MCF 10A (cell line): ENCODE results near the gene RNGTT. TPM values are rescaled to one million over a fixed set of nuclear protein-coding genes. Genes with fewer than 3 reads are reported as not detected.

ENCODE experiments used
- BruUV-seq: library from RNA; stranded (reverse); fragments of 400-500 nt; replicated peaks from 2 replicates; lab custom pipeline; 2021; lab: Mats Ljungman, UMichigan
- CTCF ChIA-PET: fragments of 300-600 bp; sonication (Branson Sonifier 250); formaldehyde crosslinking; extraction: SDS; loops from one replicate; lab custom pipeline; 2021; ENCODE audit warnings: antibody characterized with exemption, inconsistent platforms; lab: Yijun Ruan, JAX
- POLR2A ChIA-PET: fragments of 300-600, 350-650 bp; sonication (Branson Sonifier 250); formaldehyde crosslinking; extraction: SDS; loops from one replicate; lab custom pipeline; 2020; ENCODE audit warnings: antibody characterized with exemption, inconsistent platforms; lab: Yijun Ruan, JAX
- DNase-seq: peaks from one replicate; pipeline ENCODE4 v3.0.0-alpha.2; 2018; ENCODE audit not compliant: unreplicated experiment
- H3K27ac Mint-ChIP-seq: one replicate; pipeline ENCODE4 v1.8.0; 2022; ENCODE audit warnings: mild to moderate bottlenecking, low read depth, mixed read lengths; ENCODE audit not compliant: unreplicated experiment
- H3K27me3 Mint-ChIP-seq: one replicate; pipeline ENCODE4 v1.8.0; 2022; ENCODE audit warnings: mixed read lengths; ENCODE audit not compliant: insufficient read depth, unreplicated experiment
- H3K36me3 Mint-ChIP-seq: one replicate; pipeline ENCODE4 v1.8.0; 2022; ENCODE audit warnings: mild to moderate bottlenecking, moderate library complexity, mixed read lengths; ENCODE audit not compliant: insufficient read depth, unreplicated experiment
- H3K4me1 Mint-ChIP-seq: one replicate; pipeline ENCODE4 v1.8.0; 2022; ENCODE audit warnings: mixed read lengths; ENCODE audit not compliant: insufficient read depth, unreplicated experiment
- H3K4me3 Mint-ChIP-seq: one replicate; pipeline ENCODE4 v1.8.0; 2022; ENCODE audit warnings: mild to moderate bottlenecking, moderate library complexity, mixed read lengths; ENCODE audit not compliant: unreplicated experiment
- H3K9me3 Mint-ChIP-seq: one replicate; pipeline ENCODE4 v1.8.0; 2022; ENCODE audit warnings: mixed read lengths; ENCODE audit not compliant: unreplicated experiment
- intact Hi-C: fragments of 100-400 bp; cut with micrococcal nuclease; formaldehyde crosslinking; loops from 2 replicates; pipeline ENCODE4 v1.14.1; 2022
- total RNA-seq: library from RNA; stranded (reverse); gene quantifications from 2 replicates; pipeline ENCODE4 v1.2.3, GENCODE V29; 2022
- TF ChIP-seq, protein P1 (sequence below): fragments of 200-600 bp; IDR thresholded peaks from one replicate; pipeline ENCODE4 v1.8.0; 2022; ENCODE audit warnings: antibody characterized with exemption, mild to moderate bottlenecking; ENCODE audit not compliant: unreplicated experiment

Gene RNGTT
- total RNA-seq, 1 experiment from 2014 or later: 14.6 TPM

DNA sequence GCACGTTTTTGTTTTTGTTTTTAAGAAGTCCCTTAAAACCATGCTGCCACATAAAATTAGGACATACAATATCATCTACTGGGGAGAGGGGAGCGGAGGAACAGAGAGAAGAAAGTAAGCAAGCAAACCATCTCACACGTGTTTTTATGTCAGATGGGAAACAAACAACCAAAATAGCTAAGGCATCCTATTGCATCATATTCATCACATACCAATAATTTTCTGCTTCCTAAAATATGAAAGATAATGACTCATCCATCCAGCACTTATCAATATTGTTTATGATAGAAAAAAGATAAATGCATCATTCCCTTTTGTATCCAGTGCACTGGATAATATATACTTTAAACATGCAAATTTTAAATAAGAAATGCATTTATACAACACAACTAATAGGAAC, 329.6 kb downstream of the RNGTT start:
- TF ChIP-seq, protein P1, sequence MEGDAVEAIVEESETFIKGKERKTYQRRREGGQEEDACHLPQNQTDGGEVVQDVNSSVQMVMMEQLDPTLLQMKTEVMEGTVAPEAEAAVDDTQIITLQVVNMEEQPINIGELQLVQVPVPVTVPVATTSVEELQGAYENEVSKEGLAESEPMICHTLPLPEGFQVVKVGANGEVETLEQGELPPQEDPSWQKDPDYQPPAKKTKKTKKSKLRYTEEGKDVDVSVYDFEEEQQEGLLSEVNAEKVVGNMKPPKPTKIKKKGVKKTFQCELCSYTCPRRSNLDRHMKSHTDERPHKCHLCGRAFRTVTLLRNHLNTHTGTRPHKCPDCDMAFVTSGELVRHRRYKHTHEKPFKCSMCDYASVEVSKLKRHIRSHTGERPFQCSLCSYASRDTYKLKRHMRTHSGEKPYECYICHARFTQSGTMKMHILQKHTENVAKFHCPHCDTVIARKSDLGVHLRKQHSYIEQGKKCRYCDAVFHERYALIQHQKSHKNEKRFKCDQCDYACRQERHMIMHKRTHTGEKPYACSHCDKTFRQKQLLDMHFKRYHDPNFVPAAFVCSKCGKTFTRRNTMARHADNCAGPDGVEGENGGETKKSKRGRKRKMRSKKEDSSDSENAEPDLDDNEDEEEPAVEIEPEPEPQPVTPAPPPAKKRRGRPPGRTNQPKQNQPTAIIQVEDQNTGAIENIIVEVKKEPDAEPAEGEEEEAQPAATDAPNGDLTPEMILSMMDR: no peak
- Mint-ChIP-seq H3K4me1 (no peaks in the 10 kb centered on the region), H3K36me3 (peaks cover 6% of the 10 kb centered on the region), H3K27me3 (no peaks in the 10 kb centered on the region), H3K27ac (no peak overlapping the region), H3K4me3 (no peak overlapping the region), H3K9me3 (no peaks in the 10 kb centered on the region)
- intact Hi-C loops: no loop called here
- no peak for DNase-seq
- ChIA-PET POLR2A (no interaction called here), CTCF (no interaction called here)
- BruUV-seq: no TSS peak

DNA sequence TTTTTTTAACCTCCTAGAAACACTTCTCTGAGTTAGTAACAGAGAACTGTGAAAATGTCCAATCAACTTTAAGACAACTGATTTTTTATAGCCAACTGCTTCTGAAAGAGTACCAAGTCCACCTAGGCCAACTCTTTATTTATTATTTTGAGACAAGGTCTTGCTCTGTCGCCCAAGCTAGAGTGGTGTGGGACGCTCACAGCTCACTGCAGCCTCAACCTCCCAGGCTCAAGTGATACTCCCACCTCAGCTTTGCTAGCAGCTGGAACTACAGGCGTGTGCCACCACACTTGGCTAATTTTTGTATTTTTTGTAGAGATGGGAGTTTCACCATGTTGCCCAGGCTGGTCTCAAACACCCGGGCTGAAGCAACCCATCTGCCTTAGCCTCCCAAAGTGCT, 331.6 kb downstream of the RNGTT start:
- Mint-ChIP-seq H3K27ac (no peak overlapping the region), H3K27me3 (no peaks in the 10 kb centered on the region), H3K36me3 (peaks cover 6% of the 10 kb centered on the region), H3K9me3 (no peaks in the 10 kb centered on the region), H3K4me3 (no peak overlapping the region), H3K4me1 (no peaks in the 10 kb centered on the region)
- POLR2A ChIA-PET: no interaction called here
- TF ChIP-seq, protein P1: no peak
- DNase-seq: no peak
- no TSS peak for BruUV-seq
- intact Hi-C loops: no loop called here
- CTCF ChIA-PET: no interaction called here

DNA sequence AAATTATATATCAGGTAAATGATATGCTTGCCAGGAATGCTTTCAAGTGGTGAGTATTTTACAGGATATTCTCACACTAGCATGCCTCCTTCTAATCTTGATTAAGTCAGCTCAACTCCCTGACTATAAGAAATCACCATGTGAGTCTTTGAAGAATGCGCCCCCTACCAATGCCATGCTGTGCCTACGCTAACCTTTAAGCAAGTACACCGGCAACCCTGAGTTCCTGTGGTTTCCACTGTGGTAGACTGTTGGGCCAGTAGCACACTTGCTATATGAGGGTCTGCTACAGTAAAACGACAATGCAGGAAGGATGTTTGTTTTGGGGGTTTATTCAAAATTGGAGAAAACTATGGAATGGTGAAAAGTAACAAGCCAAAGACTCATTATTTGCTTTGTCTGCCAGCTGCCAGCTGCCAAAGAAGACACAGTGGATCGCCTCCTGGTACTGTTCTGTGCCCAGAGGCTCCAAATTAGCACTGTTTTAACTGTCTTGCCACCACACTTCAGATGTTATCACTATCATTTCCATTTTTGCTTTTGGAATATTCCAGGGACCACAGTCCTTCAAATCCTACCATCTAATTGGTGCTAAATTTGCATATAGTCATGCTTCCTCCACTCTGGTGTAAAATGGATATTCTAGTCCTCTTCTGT, 333.5 kb downstream of the RNGTT start:
- Mint-ChIP-seq H3K4me3 (no peak overlapping the region), H3K9me3 (no peaks in the 10 kb centered on the region), H3K4me1 (no peaks in the 10 kb centered on the region), H3K27me3 (no peaks in the 10 kb centered on the region), H3K36me3 (peaks cover 6% of the 10 kb centered on the region), H3K27ac (no peak overlapping the region)
- TF ChIP-seq, protein P1: no peak
- ChIA-PET CTCF (interaction anchor here (1.0 kb wide), 1 partner anchor 137 kb away, joined by 3 read pairs; no protein-coding TSS in a partner anchor), POLR2A (no interaction called here)
- intact Hi-C loops: no loop called here
- BruUV-seq: no TSS peak
- peak; percentile 3 for DNase-seq

DNA sequence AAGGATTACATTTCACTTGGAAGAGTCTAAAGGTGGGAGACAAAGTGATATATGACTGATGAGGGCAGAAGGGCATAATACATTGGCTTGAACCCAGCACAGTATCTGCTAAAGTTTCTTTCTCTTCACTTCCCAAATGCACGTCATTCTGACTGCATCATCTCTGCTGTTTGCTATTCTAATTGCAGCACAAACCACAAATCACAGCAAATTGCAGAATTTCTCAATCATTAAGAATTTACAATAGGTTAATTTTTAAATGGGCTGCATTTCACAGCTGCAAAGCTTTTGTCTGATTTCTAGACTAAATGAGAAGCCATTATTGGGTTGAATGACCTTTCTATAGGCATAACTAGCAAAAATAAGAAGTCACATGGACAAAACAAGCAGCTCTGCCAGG, 337.0 kb downstream of the RNGTT start:
- intact Hi-C loops: no loop called here
- no TSS peak for BruUV-seq
- ChIA-PET CTCF (no interaction called here), POLR2A (no interaction called here)
- no peak overlapping the region for H3K4me3 Mint-ChIP-seq
- H3K36me3 Mint-ChIP-seq: no peaks in the 10 kb centered on the region
- TF ChIP-seq, protein P1: no peak
- no peaks in the 10 kb centered on the region for H3K9me3 Mint-ChIP-seq
- H3K4me1 Mint-ChIP-seq: no peaks in the 10 kb centered on the region
- no peaks in the 10 kb centered on the region for H3K27me3 Mint-ChIP-seq
- no peak overlapping the region for H3K27ac Mint-ChIP-seq
- DNase-seq: no peak
